T-helper 2 cell treated with Interferon-gamma antibody and Interleukin-4, amounts not matched to agents 5 μg/mL and 100 μg/mL, for 36 hours (primary cell): Measurements from ENCODE around the gene CCDC7.
"Not testable (repeated sequence)": the region's sequence is repeated elsewhere in the genome, so short reads cannot be mapped to it uniquely, and the experiment has no call there.

Experiments used
- DNase-seq: peaks from one replicate; pipeline ENCODE4 v3.0.0; 2021; ENCODE audit warnings: low spot score
- H3K27ac Mint-ChIP-seq: one replicate; pipeline ENCODE4 v1.8.0; 2021; ENCODE audit warnings: mild to moderate bottlenecking, mixed read lengths
- H3K27me3 Mint-ChIP-seq: one replicate; pipeline ENCODE4 v1.8.0; 2021; ENCODE audit warnings: low read depth, mixed read lengths
- H3K36me3 Mint-ChIP-seq: one replicate; pipeline ENCODE4 v1.8.0; 2021; ENCODE audit warnings: low read depth, mixed read lengths
- H3K4me1 Mint-ChIP-seq: one replicate; pipeline ENCODE4 v1.8.0; 2021; ENCODE audit warnings: low read depth, mixed read lengths
- H3K4me3 Mint-ChIP-seq: one replicate; pipeline ENCODE4 v1.8.0; 2022; ENCODE audit warnings: mild to moderate bottlenecking, moderate library complexity, mixed read lengths
- H3K9me3 Mint-ChIP-seq: one replicate; pipeline ENCODE4 v1.8.0; 2021; ENCODE audit warnings: mixed read lengths

CCDC7 gene

DNA sequence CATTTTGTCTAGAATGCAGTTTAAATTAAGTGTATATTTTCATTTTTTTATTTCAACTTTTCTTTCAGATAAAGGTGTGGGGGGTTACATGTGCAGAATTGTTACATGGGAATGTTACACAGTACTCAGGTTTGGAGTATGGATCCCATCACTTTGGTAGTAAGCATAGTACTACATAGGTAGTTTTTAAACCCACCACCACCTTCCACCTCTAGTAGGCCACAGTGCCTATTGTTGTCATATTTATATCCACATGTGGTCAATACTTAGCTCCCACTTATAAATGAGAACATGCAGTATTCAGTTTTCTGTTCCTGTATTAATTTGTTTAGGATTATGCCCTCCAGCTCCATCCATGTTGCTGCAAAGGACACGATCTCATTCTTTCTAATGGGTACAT, 200.6 kb downstream of the CCDC7 start:
- Mint-ChIP-seq H3K9me3 (peaks cover 23% of the 10 kb centered on the region), H3K36me3 (peaks cover 1% of the 10 kb centered on the region), H3K4me1 (peaks cover 4% of the 10 kb centered on the region), H3K4me3 (no peak overlapping the region), H3K27me3 (no peaks in the 10 kb centered on the region), H3K27ac (no peak overlapping the region)
- no peak for DNase-seq

DNA sequence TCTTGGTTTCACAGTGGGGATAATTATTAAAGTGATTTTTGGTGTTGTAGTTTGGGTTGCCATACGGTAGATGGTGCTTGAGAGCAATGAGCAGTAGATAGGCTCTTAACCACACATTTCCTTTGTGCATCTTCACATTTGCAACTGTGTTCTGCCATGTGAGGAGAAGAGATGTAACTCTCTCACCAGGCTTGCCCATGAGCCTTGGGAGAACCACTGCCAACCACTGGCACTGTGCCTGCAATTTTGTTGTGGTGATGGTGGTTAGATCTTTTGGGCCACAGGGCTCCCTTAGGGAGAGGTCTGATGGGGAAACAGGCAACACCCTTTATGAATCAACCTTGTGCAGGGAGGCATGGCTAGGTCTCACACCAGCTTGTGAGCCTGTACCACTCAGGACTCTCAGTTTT, 204.3 kb downstream of the CCDC7 start:
- no peak for DNase-seq
- peaks cover 33% of the 10 kb centered on the region for H3K9me3 Mint-ChIP-seq
- peaks cover 1% of the 10 kb centered on the region for H3K36me3 Mint-ChIP-seq
- no peak overlapping the region for H3K27ac Mint-ChIP-seq
- peaks cover 4% of the 10 kb centered on the region for H3K4me1 Mint-ChIP-seq
- no peaks in the 10 kb centered on the region for H3K27me3 Mint-ChIP-seq
- no peak overlapping the region for H3K4me3 Mint-ChIP-seq

DNA sequence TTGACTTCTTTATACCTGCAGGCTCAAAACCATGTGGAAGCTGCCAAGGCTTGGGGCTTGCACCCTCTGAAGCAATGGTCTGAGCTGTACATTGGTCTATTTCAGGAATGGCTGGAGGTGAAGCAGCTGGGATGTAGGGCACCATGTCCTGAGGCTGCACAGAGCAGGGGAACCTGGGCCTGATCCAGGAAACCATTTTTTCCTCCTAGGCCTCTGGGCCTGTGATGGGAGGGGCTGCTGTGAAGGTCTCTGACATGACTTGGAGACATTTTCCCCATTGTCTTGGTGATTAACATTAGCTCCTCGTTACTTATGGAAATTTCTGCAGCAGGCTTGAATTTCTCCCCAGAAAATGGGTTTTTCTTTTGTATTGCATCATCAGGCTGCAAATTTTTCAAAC, 211.5 kb downstream of the CCDC7 start:
- peaks cover 11% of the 10 kb centered on the region for H3K36me3 Mint-ChIP-seq
- H3K27me3 Mint-ChIP-seq, DNase-seq, H3K4me3 Mint-ChIP-seq, H3K4me1 Mint-ChIP-seq, H3K27ac Mint-ChIP-seq: not testable (repeated sequence)
- H3K9me3 Mint-ChIP-seq, result peaks cover 56% of the 10 kb centered on the region

DNA sequence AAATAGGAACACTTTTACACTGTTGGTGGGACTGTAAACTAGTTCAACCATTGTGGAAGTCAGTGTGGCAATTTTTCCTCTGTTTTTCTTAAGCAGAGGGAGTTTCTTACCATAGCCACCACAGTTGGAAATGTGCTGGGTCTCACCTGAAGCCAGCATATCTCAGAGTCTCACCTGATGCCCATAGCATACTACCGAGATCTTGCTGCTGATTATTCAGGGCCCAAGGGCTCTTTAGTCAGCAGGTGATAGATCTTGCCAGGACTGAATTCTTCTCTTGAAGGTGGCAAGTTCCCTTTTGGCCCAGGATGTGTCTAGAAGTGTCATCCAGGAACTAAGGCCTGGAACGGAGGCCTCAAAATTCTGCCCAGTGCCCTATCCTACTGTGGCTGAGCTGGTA, 215.4 kb downstream of the CCDC7 start:
- DNase-seq, result no peak
- Mint-ChIP-seq H3K4me3 (no peak overlapping the region), H3K9me3 (peaks cover 31% of the 10 kb centered on the region), H3K27me3 (no peaks in the 10 kb centered on the region), H3K27ac (no peak overlapping the region), H3K36me3 (peaks cover 8% of the 10 kb centered on the region), H3K4me1 (no peaks in the 10 kb centered on the region)

DNA sequence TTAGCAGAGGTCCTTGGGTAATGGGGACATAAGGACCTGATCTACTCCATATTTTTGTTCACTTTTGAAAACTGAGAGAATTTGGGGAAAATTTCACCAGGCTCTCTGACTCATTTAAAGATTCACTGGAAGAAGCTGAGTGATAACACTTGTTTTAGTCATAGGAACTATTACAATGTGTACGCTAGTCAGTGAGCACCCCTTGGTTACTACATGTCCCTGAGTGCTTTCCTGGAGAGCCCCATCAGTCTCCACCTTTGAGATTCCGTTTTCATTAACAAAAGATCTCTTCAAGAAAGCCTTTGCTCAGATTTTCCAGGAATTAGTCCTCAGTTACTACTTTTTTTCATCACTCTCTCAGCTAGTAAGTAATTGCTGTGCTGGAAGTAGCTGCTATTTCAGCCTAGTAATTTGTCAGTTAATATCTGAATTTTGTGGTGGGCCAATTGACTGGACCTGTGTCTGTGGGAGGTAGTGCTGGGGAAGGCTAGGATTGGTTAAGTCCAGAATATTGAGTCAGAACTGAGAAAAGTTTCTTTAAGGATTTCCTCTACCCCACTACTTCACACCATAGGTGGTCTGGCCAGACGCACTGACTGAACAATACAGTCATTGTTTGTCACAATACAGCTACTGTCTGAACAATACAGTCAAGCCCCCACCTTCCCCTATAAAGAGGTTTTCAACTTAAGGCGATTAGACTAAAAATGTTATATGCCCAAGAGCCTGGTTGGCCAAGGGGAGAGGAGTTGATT, 235.0 kb downstream of the CCDC7 start:
- Mint-ChIP-seq H3K27ac (no peak overlapping the region), H3K4me3 (no peak overlapping the region), H3K27me3 (no peaks in the 10 kb centered on the region), H3K4me1 (no peaks in the 10 kb centered on the region), H3K9me3 (peaks cover 40% of the 10 kb centered on the region), H3K36me3 (peaks cover 3% of the 10 kb centered on the region)
- DNase-seq, result no peak

DNA sequence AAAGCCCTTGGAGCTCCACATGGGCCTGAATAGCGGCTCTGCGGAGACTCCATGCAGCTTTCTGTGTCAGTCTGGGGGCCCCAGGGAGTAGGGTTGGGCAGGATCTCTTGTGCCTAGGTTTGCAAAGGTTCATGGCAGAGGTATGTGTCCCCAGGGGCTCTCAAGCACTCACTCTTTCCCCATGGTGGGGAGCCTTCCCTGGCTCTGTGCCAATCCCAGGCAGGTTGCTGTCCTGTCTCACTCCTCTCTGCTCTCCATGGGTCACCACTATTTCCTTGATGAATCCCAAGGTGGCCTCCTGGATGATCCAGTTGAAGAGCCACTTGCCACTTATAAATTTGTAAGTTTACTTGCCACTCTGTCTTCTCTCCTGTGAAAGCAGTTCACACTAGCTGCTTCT, 238.4 kb downstream of the CCDC7 start:
- H3K4me3 Mint-ChIP-seq, result no peak overlapping the region
- H3K27ac Mint-ChIP-seq, result no peak overlapping the region
- H3K27me3 Mint-ChIP-seq, result no peaks in the 10 kb centered on the region
- peaks cover 3% of the 10 kb centered on the region for H3K36me3 Mint-ChIP-seq
- no peaks in the 10 kb centered on the region for H3K4me1 Mint-ChIP-seq
- peaks cover 28% of the 10 kb centered on the region for H3K9me3 Mint-ChIP-seq
- DNase-seq, result no peak

DNA sequence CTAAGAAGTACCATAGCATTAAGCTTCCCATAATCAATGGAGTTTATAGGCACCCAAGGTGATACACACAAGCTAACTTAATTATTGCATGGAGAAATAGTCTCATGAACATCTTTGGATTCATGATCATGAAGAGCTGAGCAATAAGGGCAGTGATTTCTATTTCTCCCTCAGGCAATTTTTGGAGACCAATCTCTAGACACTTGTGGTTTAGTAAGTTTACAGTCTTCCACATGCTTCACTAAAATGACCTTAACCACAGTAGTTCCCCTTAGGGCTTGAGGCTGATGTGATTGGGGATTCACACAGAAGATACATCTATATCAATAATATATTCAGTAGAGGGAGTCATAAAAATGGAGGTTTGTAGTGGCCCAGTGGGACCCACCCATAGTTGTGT, 241.2 kb downstream of the CCDC7 start:
- H3K27ac Mint-ChIP-seq, result no peak overlapping the region
- no peaks in the 10 kb centered on the region for H3K27me3 Mint-ChIP-seq
- DNase-seq, result no peak
- H3K4me1 Mint-ChIP-seq, result no peaks in the 10 kb centered on the region
- peaks cover 23% of the 10 kb centered on the region for H3K9me3 Mint-ChIP-seq
- H3K4me3 Mint-ChIP-seq, result no peak overlapping the region
- no peaks in the 10 kb centered on the region for H3K36me3 Mint-ChIP-seq

DNA sequence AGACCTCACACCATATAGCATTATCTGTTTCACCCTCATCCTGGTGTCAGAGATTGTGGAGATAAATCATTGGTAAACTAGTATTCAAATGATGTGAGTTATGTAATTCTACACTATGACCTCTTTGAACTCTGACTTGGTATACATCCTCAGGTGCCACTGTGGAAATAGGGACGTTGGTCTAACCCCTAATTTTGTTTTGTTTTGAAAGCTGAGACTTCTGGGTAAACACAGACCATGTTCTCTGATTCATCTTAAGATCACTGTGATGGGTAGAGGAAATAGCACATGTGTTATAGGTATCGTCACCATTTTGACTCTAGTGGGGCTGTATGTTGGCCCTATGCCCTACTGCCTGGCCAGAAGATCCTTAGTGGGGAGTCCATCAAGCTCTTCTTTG, 241.6 kb downstream of the CCDC7 start:
- H3K4me1 Mint-ChIP-seq, result no peaks in the 10 kb centered on the region
- no peak for DNase-seq
- no peaks in the 10 kb centered on the region for H3K27me3 Mint-ChIP-seq
- H3K36me3 Mint-ChIP-seq, result no peaks in the 10 kb centered on the region
- H3K4me3 Mint-ChIP-seq, result no peak overlapping the region
- H3K9me3 Mint-ChIP-seq, result peaks cover 19% of the 10 kb centered on the region
- no peak overlapping the region for H3K27ac Mint-ChIP-seq

DNA sequence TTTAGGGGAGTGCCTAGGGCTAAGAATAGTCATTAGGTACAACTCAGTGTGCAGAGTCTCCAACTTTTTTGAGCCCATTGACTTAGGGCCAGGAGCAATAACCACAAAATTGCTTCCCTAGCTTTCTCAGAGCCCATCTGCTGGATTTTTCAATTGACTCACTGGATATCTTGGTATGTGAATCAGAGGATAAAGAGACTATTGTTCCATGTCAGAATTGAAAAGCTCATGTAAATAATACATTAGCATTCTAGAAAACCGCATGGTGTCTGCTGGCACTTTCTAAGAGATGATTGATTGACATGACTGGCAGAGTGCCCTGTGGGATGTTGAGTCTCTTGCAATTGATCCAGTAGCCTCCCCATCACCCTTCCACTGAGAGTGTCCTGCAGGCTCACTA, 246.2 kb downstream of the CCDC7 start:
- Mint-ChIP-seq H3K36me3 (no peaks in the 10 kb centered on the region), H3K27me3 (no peaks in the 10 kb centered on the region)

DNA sequence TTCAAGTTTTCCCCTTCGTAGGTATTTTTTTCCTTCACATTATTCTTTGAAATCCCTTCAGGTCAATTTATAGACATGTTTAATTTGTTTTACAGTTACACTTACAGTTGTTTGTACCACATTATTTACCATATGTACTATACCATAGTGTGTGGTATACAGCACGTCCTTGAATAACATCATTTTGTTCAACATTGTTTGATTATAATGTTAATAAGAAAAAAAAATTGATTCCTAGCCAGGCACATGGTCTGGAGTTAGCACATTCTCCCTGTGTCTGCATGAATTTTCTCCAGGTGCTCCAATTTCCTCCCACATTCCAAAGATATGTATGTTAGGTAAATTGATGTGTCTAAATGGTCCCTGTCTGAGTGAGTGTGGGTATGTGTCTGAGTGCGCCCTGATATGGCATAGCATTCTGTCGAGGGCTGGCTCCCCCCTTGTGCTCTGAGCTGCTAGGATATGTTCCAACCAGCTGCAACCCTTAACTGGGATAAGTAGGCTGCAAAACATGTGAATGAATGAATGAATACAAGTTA, 247.6 kb downstream of the CCDC7 start:
- peaks cover 8% of the 10 kb centered on the region for H3K9me3 Mint-ChIP-seq
- no peaks in the 10 kb centered on the region for H3K27me3 Mint-ChIP-seq
- no peak overlapping the region for H3K27ac Mint-ChIP-seq
- H3K4me3 Mint-ChIP-seq, result no peak overlapping the region
- DNase-seq, result no peak
- no peaks in the 10 kb centered on the region for H3K4me1 Mint-ChIP-seq
- H3K36me3 Mint-ChIP-seq, result no peaks in the 10 kb centered on the region

More for the DNA sequence above, 246.2 kb downstream of the CCDC7 start:
- Mint-ChIP-seq H3K4me1 (no peaks in the 10 kb centered on the region), H3K4me3 (no peak overlapping the region), H3K9me3 (peaks cover 4% of the 10 kb centered on the region), H3K27ac (no peak overlapping the region)
- no peak for DNase-seq

DNA sequence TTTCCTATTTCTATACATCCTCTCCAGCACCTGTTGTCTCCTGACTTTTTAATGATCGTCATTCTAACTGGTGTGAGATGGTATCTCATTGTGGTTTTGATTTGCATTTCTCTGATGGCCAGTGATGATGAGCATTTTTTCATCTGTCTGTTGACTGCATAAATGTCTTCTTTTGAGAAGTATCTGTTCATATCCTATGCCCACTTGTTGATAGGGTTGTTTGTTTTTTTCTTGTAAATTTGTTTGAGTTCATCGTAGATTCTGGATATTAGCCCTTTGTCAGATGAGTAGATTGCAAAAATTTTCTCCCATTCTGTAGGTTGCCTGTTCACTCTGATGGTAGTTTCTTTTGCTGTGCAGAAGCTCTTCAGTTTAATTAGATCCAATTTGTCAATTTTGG, 253.7 kb downstream of the CCDC7 start:
- H3K4me3 Mint-ChIP-seq, H3K27me3 Mint-ChIP-seq, H3K4me1 Mint-ChIP-seq, DNase-seq, H3K36me3 Mint-ChIP-seq, H3K27ac Mint-ChIP-seq: not testable (repeated sequence)
- peaks cover 24% of the 10 kb centered on the region for H3K9me3 Mint-ChIP-seq

DNA sequence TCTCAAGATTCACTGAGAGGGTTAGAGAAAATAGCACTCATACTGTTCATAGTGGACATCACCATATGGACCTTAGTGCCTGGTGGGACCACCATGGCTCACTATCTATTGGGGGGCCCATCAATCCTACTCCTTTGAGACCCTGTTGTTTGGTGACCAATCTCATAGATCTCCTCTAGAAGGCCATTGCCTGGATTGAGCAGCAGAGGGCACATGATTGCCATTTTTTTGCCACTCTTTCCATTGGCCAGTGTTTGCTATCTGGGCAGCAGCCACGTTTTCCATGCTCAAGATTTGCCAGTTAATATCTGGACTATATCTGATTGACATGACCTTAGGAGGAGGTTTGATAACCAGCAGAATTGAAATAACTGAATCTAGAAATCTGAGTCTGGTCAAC, 267.6 kb downstream of the CCDC7 start:
- H3K9me3 Mint-ChIP-seq, result peaks cover 38% of the 10 kb centered on the region

DNA sequence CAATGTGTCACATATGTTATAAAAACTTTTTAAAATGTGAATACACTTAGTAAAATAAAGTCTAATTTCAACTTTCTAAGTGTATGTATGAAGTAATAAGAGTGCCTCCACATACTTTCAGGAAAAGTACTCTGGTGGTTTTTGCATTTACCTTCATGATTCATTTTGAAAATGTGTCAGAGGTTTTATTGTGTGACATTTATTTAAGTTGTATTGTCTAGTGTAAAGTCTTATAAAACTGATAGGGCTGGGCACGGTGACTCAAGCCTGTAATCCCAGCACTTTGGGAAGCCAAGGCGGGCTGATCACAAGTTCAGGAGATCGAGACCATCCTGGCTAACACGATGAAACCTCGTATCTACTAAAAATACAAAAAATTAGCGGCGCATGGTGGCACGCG, 285.6 kb downstream of the CCDC7 start:
- Mint-ChIP-seq H3K27me3 (no peaks in the 10 kb centered on the region), H3K36me3 (no peaks in the 10 kb centered on the region), H3K27ac (no peak overlapping the region), H3K9me3 (no peaks in the 10 kb centered on the region), H3K4me3 (no peak overlapping the region), H3K4me1 (no peaks in the 10 kb centered on the region)
- DNase-seq, result no peak

More for the DNA sequence above, 267.6 kb downstream of the CCDC7 start:
- Mint-ChIP-seq H3K27me3 (no peaks in the 10 kb centered on the region), H3K27ac (no peak overlapping the region), H3K4me1 (no peaks in the 10 kb centered on the region), H3K4me3 (no peak overlapping the region), H3K36me3 (no peaks in the 10 kb centered on the region)
- DNase-seq, result no peak

DNA sequence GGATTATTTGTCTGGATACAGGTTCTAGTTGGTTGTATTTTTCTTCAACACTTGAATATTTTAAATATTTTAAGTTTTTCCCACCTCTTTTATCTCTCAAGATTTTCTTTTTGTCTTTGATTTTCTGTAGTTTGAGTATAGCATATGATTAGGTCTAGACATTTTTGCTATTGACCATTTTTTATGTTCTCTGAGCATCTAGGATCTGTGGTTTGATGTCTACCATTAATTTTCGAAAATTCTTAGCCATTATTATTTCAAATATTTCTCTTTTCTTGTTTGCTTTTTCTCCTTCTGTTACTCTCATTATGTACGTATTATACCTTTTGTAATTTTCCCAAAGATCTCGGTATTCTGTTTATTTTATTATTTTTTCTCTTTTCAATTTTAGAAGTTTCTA, 293.0 kb downstream of the CCDC7 start:
- Mint-ChIP-seq H3K4me1 (no peaks in the 10 kb centered on the region), H3K36me3 (no peaks in the 10 kb centered on the region)

DNA sequence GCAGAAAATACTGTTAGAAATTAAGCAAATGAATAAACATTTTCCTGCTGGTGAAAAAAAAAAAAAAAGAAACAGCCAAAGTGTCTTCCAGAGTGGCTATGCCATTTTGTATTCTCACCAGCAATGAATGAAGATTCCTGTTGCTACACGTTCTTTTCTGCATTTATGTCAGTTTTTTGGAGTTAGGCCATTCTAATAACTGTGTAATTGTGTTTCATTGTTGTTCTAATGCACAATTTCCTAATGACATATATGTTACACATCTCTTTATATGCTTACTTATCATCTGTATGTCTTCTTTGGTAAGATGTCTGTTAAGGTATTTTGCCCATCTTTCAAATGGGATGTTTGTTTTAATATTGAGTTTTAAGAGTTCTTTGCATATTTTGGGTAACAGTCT, 298.4 kb downstream of the CCDC7 start:
- Mint-ChIP-seq H3K9me3 (peaks cover 3% of the 10 kb centered on the region), H3K4me3 (no peak overlapping the region), H3K27me3 (no peaks in the 10 kb centered on the region), H3K27ac (no peak overlapping the region), H3K4me1 (no peaks in the 10 kb centered on the region), H3K36me3 (peaks cover 6% of the 10 kb centered on the region)
- no peak for DNase-seq

More for the DNA sequence above, 293.0 kb downstream of the CCDC7 start:
- Mint-ChIP-seq H3K9me3 (peaks cover 7% of the 10 kb centered on the region), H3K27me3 (no peaks in the 10 kb centered on the region), H3K27ac (no peak overlapping the region), H3K4me3 (no peak overlapping the region)
- DNase-seq, result no peak
